Liver (tissue), 3 donors: ENCODE data around the gene PPARA.

Source experiments
- GABPA ChIP-seq, 2 donors: IDR thresholded peaks in 1 of 2; conservative IDR thresholded peaks in 1 of 2; 2 replicates each; pipeline ENCODE4 v1.6.1; 2016; ENCODE audit warnings: antibody characterized with exemption in 2 of 2, mild to moderate bottlenecking in 1 of 2, moderate library complexity in 1 of 2
- JUND ChIP-seq, 2 donors: IDR thresholded peaks; 2 replicates each; pipeline ENCODE4 v1.6.1; 2016; ENCODE audit warnings: antibody characterized with exemption in 2 of 2
- NR2F2 ChIP-seq: IDR thresholded peaks from 2 replicates; pipeline ENCODE4 v1.6.1; 2016; ENCODE audit warnings: antibody characterized with exemption
- RAD21 ChIP-seq, 2 donors: IDR thresholded peaks; 2 replicates each; pipeline ENCODE4 v1.6.1; 2016; ENCODE audit warnings: antibody characterized with exemption in 2 of 2, mild to moderate bottlenecking in 2 of 2
- RXRA ChIP-seq, 2 donors: IDR thresholded peaks; 2 replicates each; pipeline ENCODE4 v1.6.1; 2017 to 2018; ENCODE audit warnings: antibody characterized with exemption in 2 of 2, mild to moderate bottlenecking in 1 of 2
- SP1 ChIP-seq: IDR thresholded peaks from 2 replicates; pipeline ENCODE4 v1.6.1; 2018; ENCODE audit warnings: antibody characterized with exemption, mild to moderate bottlenecking
- TAF1 ChIP-seq: conservative IDR thresholded peaks from 2 replicates; pipeline ENCODE4 v1.6.1; 2016; ENCODE audit warnings: antibody characterized with exemption, mild to moderate bottlenecking
- YY1 ChIP-seq: IDR thresholded peaks from 2 replicates; pipeline ENCODE4 v1.6.1; 2016; ENCODE audit warnings: antibody characterized with exemption, mild to moderate bottlenecking
- TF ChIP-seq, protein P1 (sequence below): fragments of 150-350 bp; IDR thresholded peaks from 2 replicates; pipeline ENCODE4 v1.5.1; 2017; ENCODE audit warnings: improper control_type of control experiment, low read depth, low read length; ENCODE audit not compliant: missing input control
- TF ChIP-seq, protein P2 (sequence below): IDR thresholded peaks from 2 replicates; pipeline ENCODE4 v1.6.1; 2016; ENCODE audit warnings: antibody characterized with exemption
- TF ChIP-seq, protein P3 (sequence below): IDR thresholded peaks from 2 replicates; pipeline ENCODE4 v1.6.1; 2016; ENCODE audit warnings: antibody characterized with exemption
- TF ChIP-seq, protein P4 (sequence below): IDR thresholded peaks from 2 replicates; pipeline ENCODE4 v1.6.1; 2016; ENCODE audit warnings: antibody characterized with exemption, mild to moderate bottlenecking
- TF ChIP-seq, protein P5 (sequence below): IDR thresholded peaks from 2 replicates; pipeline ENCODE4 v1.6.1; 2016; ENCODE audit warnings: antibody characterized with exemption
- donor health status: healthy.
- donor health status: healthy.

DNA sequence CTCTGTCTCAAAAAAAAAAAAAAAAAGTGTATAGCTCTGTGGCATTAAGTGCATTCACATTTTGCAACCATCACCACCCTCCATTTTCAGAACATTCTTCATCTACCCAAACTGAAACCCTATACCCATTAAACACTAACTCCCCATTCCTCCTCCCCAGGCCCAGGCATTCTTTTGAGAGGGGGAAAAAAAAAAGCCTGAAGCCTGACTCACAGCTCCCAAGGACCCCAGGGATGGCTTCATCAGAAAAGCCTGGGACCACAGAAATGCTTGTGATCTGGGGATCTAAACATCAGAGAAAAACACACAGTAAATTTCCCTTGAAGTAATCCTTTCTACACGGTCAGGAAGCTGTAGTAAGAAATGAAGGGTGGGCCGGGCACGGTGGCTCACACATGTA lies 135.7 kb downstream of the PPARA start:
- TF ChIP-seq, protein P1, sequence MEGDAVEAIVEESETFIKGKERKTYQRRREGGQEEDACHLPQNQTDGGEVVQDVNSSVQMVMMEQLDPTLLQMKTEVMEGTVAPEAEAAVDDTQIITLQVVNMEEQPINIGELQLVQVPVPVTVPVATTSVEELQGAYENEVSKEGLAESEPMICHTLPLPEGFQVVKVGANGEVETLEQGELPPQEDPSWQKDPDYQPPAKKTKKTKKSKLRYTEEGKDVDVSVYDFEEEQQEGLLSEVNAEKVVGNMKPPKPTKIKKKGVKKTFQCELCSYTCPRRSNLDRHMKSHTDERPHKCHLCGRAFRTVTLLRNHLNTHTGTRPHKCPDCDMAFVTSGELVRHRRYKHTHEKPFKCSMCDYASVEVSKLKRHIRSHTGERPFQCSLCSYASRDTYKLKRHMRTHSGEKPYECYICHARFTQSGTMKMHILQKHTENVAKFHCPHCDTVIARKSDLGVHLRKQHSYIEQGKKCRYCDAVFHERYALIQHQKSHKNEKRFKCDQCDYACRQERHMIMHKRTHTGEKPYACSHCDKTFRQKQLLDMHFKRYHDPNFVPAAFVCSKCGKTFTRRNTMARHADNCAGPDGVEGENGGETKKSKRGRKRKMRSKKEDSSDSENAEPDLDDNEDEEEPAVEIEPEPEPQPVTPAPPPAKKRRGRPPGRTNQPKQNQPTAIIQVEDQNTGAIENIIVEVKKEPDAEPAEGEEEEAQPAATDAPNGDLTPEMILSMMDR: no peak
- TF ChIP-seq RAD21 (IDR thresholded peaks at IDR 0.05) (no peak), YY1 (no peak), SP1 (no peak), TAF1 (no peak), NR2F2 (no peak), RXRA (IDR thresholded peaks at IDR 0.05) (no peak), GABPA (IDR thresholded peaks at IDR 0.05 in 1 of 2, conservative IDR thresholded peaks at IDR 0.05 in 1 of 2) (no peak), JUND (IDR thresholded peaks at IDR 0.05) (no peak)
- TF ChIP-seq, protein P2, sequence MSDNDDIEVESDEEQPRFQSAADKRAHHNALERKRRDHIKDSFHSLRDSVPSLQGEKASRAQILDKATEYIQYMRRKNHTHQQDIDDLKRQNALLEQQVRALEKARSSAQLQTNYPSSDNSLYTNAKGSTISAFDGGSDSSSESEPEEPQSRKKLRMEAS: no peak
- TF ChIP-seq, protein P3, sequence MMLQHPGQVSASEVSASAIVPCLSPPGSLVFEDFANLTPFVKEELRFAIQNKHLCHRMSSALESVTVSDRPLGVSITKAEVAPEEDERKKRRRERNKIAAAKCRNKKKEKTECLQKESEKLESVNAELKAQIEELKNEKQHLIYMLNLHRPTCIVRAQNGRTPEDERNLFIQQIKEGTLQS: no peak
- TF ChIP-seq, protein P4, sequence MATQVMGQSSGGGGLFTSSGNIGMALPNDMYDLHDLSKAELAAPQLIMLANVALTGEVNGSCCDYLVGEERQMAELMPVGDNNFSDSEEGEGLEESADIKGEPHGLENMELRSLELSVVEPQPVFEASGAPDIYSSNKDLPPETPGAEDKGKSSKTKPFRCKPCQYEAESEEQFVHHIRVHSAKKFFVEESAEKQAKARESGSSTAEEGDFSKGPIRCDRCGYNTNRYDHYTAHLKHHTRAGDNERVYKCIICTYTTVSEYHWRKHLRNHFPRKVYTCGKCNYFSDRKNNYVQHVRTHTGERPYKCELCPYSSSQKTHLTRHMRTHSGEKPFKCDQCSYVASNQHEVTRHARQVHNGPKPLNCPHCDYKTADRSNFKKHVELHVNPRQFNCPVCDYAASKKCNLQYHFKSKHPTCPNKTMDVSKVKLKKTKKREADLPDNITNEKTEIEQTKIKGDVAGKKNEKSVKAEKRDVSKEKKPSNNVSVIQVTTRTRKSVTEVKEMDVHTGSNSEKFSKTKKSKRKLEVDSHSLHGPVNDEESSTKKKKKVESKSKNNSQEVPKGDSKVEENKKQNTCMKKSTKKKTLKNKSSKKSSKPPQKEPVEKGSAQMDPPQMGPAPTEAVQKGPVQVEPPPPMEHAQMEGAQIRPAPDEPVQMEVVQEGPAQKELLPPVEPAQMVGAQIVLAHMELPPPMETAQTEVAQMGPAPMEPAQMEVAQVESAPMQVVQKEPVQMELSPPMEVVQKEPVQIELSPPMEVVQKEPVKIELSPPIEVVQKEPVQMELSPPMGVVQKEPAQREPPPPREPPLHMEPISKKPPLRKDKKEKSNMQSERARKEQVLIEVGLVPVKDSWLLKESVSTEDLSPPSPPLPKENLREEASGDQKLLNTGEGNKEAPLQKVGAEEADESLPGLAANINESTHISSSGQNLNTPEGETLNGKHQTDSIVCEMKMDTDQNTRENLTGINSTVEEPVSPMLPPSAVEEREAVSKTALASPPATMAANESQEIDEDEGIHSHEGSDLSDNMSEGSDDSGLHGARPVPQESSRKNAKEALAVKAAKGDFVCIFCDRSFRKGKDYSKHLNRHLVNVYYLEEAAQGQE: no peak
- TF ChIP-seq, protein P5, sequence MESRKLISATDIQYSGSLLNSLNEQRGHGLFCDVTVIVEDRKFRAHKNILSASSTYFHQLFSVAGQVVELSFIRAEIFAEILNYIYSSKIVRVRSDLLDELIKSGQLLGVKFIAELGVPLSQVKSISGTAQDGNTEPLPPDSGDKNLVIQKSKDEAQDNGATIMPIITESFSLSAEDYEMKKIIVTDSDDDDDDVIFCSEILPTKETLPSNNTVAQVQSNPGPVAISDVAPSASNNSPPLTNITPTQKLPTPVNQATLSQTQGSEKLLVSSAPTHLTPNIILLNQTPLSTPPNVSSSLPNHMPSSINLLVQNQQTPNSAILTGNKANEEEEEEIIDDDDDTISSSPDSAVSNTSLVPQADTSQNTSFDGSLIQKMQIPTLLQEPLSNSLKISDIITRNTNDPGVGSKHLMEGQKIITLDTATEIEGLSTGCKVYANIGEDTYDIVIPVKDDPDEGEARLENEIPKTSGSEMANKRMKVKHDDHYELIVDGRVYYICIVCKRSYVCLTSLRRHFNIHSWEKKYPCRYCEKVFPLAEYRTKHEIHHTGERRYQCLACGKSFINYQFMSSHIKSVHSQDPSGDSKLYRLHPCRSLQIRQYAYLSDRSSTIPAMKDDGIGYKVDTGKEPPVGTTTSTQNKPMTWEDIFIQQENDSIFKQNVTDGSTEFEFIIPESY: no peak
